Caco-2 (cell line): ENCODE measurements around the gene AGAP1. TPM values are rescaled to one million over a fixed set of nuclear protein-coding genes. Genes with fewer than 3 reads are reported as not detected.

Experiments
- BruUV-seq: library from RNA; stranded (reverse); fragments of 400-500 nt; replicated peaks from 2 replicates; lab custom pipeline; 2021; lab: Mats Ljungman, UMichigan
- CTCF ChIA-PET: fragments of 300-600 bp; sonication (Branson Sonifier 250); formaldehyde crosslinking; loops from one replicate; lab custom pipeline; 2022; ENCODE audit warnings: antibody characterized with exemption; lab: Charles Lee
- POLR2A ChIA-PET: fragments of 300-600 bp; sonication (Branson Sonifier 250); formaldehyde crosslinking; loops from one replicate; lab custom pipeline; 2022; ENCODE audit warnings: antibody characterized with exemption; lab: Charles Lee
- DNase-seq, 2 experiments: peaks; one replicate each; pipeline versions ENCODE4 v3.0.0 to v3.0.0-alpha.2; 2020 to 2022
- H3K27me3 ChIP-seq: replicated peaks from 2 replicates; pipeline ENCODE4 v1.6.0; 2011; ENCODE audit warnings: low read length; ENCODE audit not compliant: control insufficient read depth, insufficient read depth
- H3K36me3 ChIP-seq: 2 replicates; pipeline ENCODE4 v1.5.1; 2011; ENCODE audit warnings: low read length; ENCODE audit not compliant: control insufficient read depth, insufficient read depth
- H3K4me1 ChIP-seq: fragments of 250-450 bp; sonication (Bioruptor Pico); 2 replicates; pipeline ENCODE4 v1.5.1; 2020; ENCODE audit warnings: mild to moderate bottlenecking
- H3K4me3 ChIP-seq: 2 replicates; pipeline ENCODE4 v1.5.1; 2011; ENCODE audit warnings: low read depth, mild to moderate bottlenecking, control low read depth, low read length
- H3K9me3 ChIP-seq: fragments of 250-450 bp; sonication (Bioruptor Pico); 2 replicates; pipeline ENCODE4 v1.5.1; 2020; ENCODE audit warnings: mild to moderate bottlenecking, moderate library complexity
- H3K27ac Mint-ChIP-seq: one replicate; pipeline ENCODE4 v1.8.0; 2022; ENCODE audit warnings: mixed read lengths; ENCODE audit not compliant: unreplicated experiment
- H3K27me3 Mint-ChIP-seq: one replicate; pipeline ENCODE4 v1.8.0; 2022; ENCODE audit warnings: mixed read lengths; ENCODE audit not compliant: insufficient read depth, unreplicated experiment
- H3K36me3 Mint-ChIP-seq: one replicate; pipeline ENCODE4 v1.8.0; 2022; ENCODE audit warnings: mild to moderate bottlenecking, mixed read lengths; ENCODE audit not compliant: insufficient read depth, unreplicated experiment
- H3K4me1 Mint-ChIP-seq: one replicate; pipeline ENCODE4 v1.8.0; 2022; ENCODE audit warnings: low read depth, mixed read lengths; ENCODE audit not compliant: unreplicated experiment
- H3K4me3 Mint-ChIP-seq: one replicate; pipeline ENCODE4 v1.8.0; 2022; ENCODE audit warnings: mild to moderate bottlenecking, moderate library complexity, mixed read lengths; ENCODE audit not compliant: unreplicated experiment
- H3K9me3 Mint-ChIP-seq: one replicate; pipeline ENCODE4 v1.8.0; 2022; ENCODE audit warnings: mixed read lengths; ENCODE audit not compliant: unreplicated experiment
- CTCF ChIP-seq, 2 experiments: fragments of 200-600 bp in 1 of 2; IDR thresholded peaks; 1 replicate in 1 of 2; 2 replicates in 1 of 2; pipeline versions ENCODE4 v1.5.1 to v1.8.0; 2011 to 2022; ENCODE audit warnings: antibody characterized with exemption in 1 of 2, control low read depth in 1 of 2, inconsistent platforms in 1 of 2, low read depth in 1 of 2, low read length in 1 of 2, mild to moderate bottlenecking in 1 of 2, moderate library complexity in 1 of 2; ENCODE audit not compliant: insufficient read depth in 1 of 2, severe bottlenecking in 1 of 2, unreplicated experiment in 1 of 2
- intact Hi-C: fragments of 100-400 bp; cut with micrococcal nuclease; formaldehyde crosslinking; loops from one replicate; pipeline ENCODE4 v1.10.0; 2022; ENCODE audit not compliant: unreplicated experiment
- total RNA-seq: library from RNA; stranded (reverse); gene quantifications from 2 replicates; pipeline ENCODE4 v1.2.3, GENCODE V29; 2022

Gene AGAP1
- total RNA-seq, 1 experiment from 2014 or later, result 41.7 TPM

GRCh38 chr2:235707411-235708096 lies 213.7 kb downstream of the AGAP1 start:
- peak overlapping the region; percentile 79 for H3K27ac Mint-ChIP-seq
- H3K4me1 Mint-ChIP-seq, result peaks cover 15% of the 10 kb centered on the region
- TF ChIP-seq CTCF (IDR thresholded peaks at IDR 0.05; ENCODE audit: insufficient read depth in 1 of 2, low read depth in 1 of 2, low read length in 1 of 2, severe bottlenecking in 1 of 2, unreplicated experiment in 1 of 2), result no peak
- H3K9me3 ChIP-seq, result no peaks in the 10 kb centered on the region
- CTCF ChIA-PET, result no interaction called here
- H3K9me3 Mint-ChIP-seq, result no peaks in the 10 kb centered on the region
- H3K36me3 Mint-ChIP-seq, result peaks cover 25% of the 10 kb centered on the region
- no peaks in the 10 kb centered on the region for H3K27me3 ChIP-seq
- intact Hi-C loops, result no loop called here
- H3K36me3 ChIP-seq, result no peaks in the 10 kb centered on the region; the same call in 1 of the 2 replicates
- no peak overlapping the region for H3K4me3 ChIP-seq
- H3K27me3 Mint-ChIP-seq, result no peaks in the 10 kb centered on the region
- POLR2A ChIA-PET, result no interaction called here
- BruUV-seq, result no TSS peak
- DNase-seq, result no peak
- peaks cover 22% of the 10 kb centered on the region for H3K4me1 ChIP-seq
- H3K4me3 Mint-ChIP-seq, result no peak overlapping the region

GRCh38 chr2:235709124-235709813 lies 215.4 kb downstream of the AGAP1 start:
- H3K27me3 Mint-ChIP-seq, result no peaks in the 10 kb centered on the region
- BruUV-seq, result no TSS peak
- H3K4me3 Mint-ChIP-seq, result no peak overlapping the region
- H3K4me1 Mint-ChIP-seq, result peaks cover 15% of the 10 kb centered on the region
- H3K9me3 Mint-ChIP-seq, result no peaks in the 10 kb centered on the region
- ChIA-PET POLR2A (no interaction called here), CTCF (no interaction called here)
- peaks cover 27% of the 10 kb centered on the region for H3K36me3 Mint-ChIP-seq
- no peak for TF ChIP-seq CTCF (IDR thresholded peaks at IDR 0.05; ENCODE audit: insufficient read depth in 1 of 2, low read depth in 1 of 2, low read length in 1 of 2, severe bottlenecking in 1 of 2, unreplicated experiment in 1 of 2)
- Histone ChIP-seq H3K36me3 (no peaks in the 10 kb centered on the region; the same call in 1 of the 2 replicates), H3K4me3 (no peak overlapping the region), H3K4me1 (peaks cover 19% of the 10 kb centered on the region), H3K27me3 (no peaks in the 10 kb centered on the region), H3K9me3 (no peaks in the 10 kb centered on the region)
- intact Hi-C loops, result no loop called here
- peak; percentile 69 to 87 for DNase-seq
- peak overlapping the region; percentile 79 for H3K27ac Mint-ChIP-seq

GRCh38 chr2:235709969-235710879 lies 216.4 kb downstream of the AGAP1 start:
- H3K4me3 ChIP-seq, result no peak overlapping the region
- POLR2A ChIA-PET, result no interaction called here
- CTCF ChIA-PET, result no interaction called here
- no peaks in the 10 kb centered on the region for H3K27me3 ChIP-seq
- no peaks in the 10 kb centered on the region for H3K9me3 Mint-ChIP-seq
- H3K4me1 ChIP-seq, result peaks cover 19% of the 10 kb centered on the region
- no peaks in the 10 kb centered on the region for H3K9me3 ChIP-seq
- H3K36me3 ChIP-seq, result no peaks in the 10 kb centered on the region; the same call in 1 of the 2 replicates
- H3K27me3 Mint-ChIP-seq, result no peaks in the 10 kb centered on the region
- H3K27ac Mint-ChIP-seq, result peak overlapping the region; percentile 79
- DNase-seq, result no peak
- TSS peak; percentile 30 for BruUV-seq
- no peak for TF ChIP-seq CTCF (IDR thresholded peaks at IDR 0.05; ENCODE audit: insufficient read depth in 1 of 2, low read depth in 1 of 2, low read length in 1 of 2, severe bottlenecking in 1 of 2, unreplicated experiment in 1 of 2)
- intact Hi-C loops, result no loop called here
- peaks cover 15% of the 10 kb centered on the region for H3K4me1 Mint-ChIP-seq
- no peak overlapping the region for H3K4me3 Mint-ChIP-seq
- peaks cover 31% of the 10 kb centered on the region for H3K36me3 Mint-ChIP-seq
